Occipital lobe (tissue), 2 donors: ENCODE measurements around the gene CTNND1. TPM values are rescaled to one million over a fixed set of nuclear protein-coding genes. Genes with fewer than 3 reads are reported as not detected.
"Not testable (repeated sequence)": the region's sequence is repeated elsewhere in the genome, so short reads cannot be mapped to it uniquely, and the experiment has no call there.

Experiments used
- DNase-seq: peaks from one replicate; lab custom pipeline; 2025; lab: John Stamatoyannopoulos, UW
- total RNA-seq: library from RNA; depleted of rRNA; stranded (reverse); fragments of >200 nt; gene quantifications from one replicate; pipeline ENCODE4 v1.2.3, GENCODE V29; 2014

Gene CTNND1
- 122 TPM for total RNA-seq

- DNase-seq, result peak; percentile 69
Observed at GRCh38 chr11:57761301-57762234, at the start of gene CTNND1. CTNND1 (plus strand) TSS chr11:57761802; CDS start chr11:57791479, 29,677 bp downstream.

- peak; percentile 95 for DNase-seq
Observed at GRCh38 chr11:57712256-57713150, 49.1 kb upstream of the CTNND1 start, which contains the start of gene TMX2. TMX2 (plus strand) TSS chr11:57712593; CDS start chr11:57712619, 26 bp downstream.

GRCh38 chr11:57713835-57714234 lies 47.8 kb upstream of the CTNND1 start:
- DNase-seq, result no peak

- DNase-seq, result not testable (repeated sequence)
Observed at GRCh38 chr11:57716726-57717125, 44.9 kb upstream of the CTNND1 start.

- DNase-seq, result no peak
Observed at GRCh38 chr11:57727185-57727584, 34.4 kb upstream of the CTNND1 start.

GRCh38 chr11:57728829-57729228 lies 32.8 kb upstream of the CTNND1 start:
- no peak for DNase-seq

GRCh38 chr11:57729479-57729878 lies 32.1 kb upstream of the CTNND1 start:
- no peak for DNase-seq

GRCh38 chr11:57732661-57733060 lies 28.9 kb upstream of the CTNND1 start:
- DNase-seq, result no peak

- DNase-seq, result no peak
Observed at GRCh38 chr11:57735619-57736298, 25.8 kb upstream of the CTNND1 start.

GRCh38 chr11:57741132-57742086 lies 20.2 kb upstream of the CTNND1 start, which contains the start of gene SELENOH:
SELENOH (plus strand) TSS chr11:57741491; CDS start chr11:57741596, 105 bp downstream.
- peak; percentile 94 for DNase-seq

- no peak for DNase-seq
Observed at GRCh38 chr11:57742087-57742452, 19.5 kb upstream of the CTNND1 start.

- no peak for DNase-seq
Observed at GRCh38 chr11:57744357-57744756, 17.2 kb upstream of the CTNND1 start.

GRCh38 chr11:57745206-57745605 lies 16.4 kb upstream of the CTNND1 start:
- DNase-seq, result no peak

- no peak for DNase-seq
Observed at GRCh38 chr11:57746920-57747319, 14.7 kb upstream of the CTNND1 start.

GRCh38 chr11:57751176-57751575 lies 10.4 kb upstream of the CTNND1 start:
- no peak for DNase-seq

GRCh38 chr11:57751676-57752253 lies 9.8 kb upstream of the CTNND1 start, which contains the start of gene BTBD18:
BTBD18 (minus strand) TSS chr11:57751819; CDS start chr11:57751188, 631 bp downstream.
- no peak for DNase-seq

- no peak for DNase-seq
Observed at GRCh38 chr11:57752954-57753353, 8.6 kb upstream of the CTNND1 start.

GRCh38 chr11:57758174-57758573 lies 3.4 kb upstream of the CTNND1 start:
- DNase-seq, result no peak

GRCh38 chr11:57762235-57762861 lies 746 bp downstream of the CTNND1 start:
- no peak for DNase-seq
